ENCODE results near the gene GXYLT2.

GRCh38 chr3:72855001-72855400 is 32.8 kb upstream of the GXYLT2 start:
- TF ChIP-seq CTCF (IDR thresholded peaks at IDR 0.05) (no peak), EZH2 (IDR thresholded peaks at IDR 0.05; ENCODE audit: borderline replicate concordance, insufficient read depth, low read depth, low read length, poor library complexity, severe bottlenecking) (no peak)

Data from B cell (primary cell).